NB4 (cell line): ENCODE measurements around the gene STK32C.

Experiments
- DNase-seq: peaks from one replicate; pipeline ENCODE4 v3.0.0; 2010; ENCODE audit warnings: low read depth
- H3K4me3 ChIP-seq: one replicate; pipeline ENCODE4 v1.5.1; 2011; ENCODE audit warnings: mild to moderate bottlenecking, low read depth, low read length, moderate library complexity
- MAX ChIP-seq: IDR thresholded peaks from 2 replicates; pipeline ENCODE4 v1.6.1; 2011; ENCODE audit warnings: low read depth, low read length
- MYC ChIP-seq: IDR thresholded peaks from 2 replicates; pipeline ENCODE4 v1.6.1; 2011; ENCODE audit warnings: low read depth, low read length
- POLR2A ChIP-seq: IDR thresholded peaks from 2 replicates; pipeline ENCODE4 v1.6.1; 2011; ENCODE audit warnings: mild to moderate bottlenecking; ENCODE audit not compliant: insufficient read length; ENCODE audit errors: extremely low read depth
- TF ChIP-seq, protein P1 (sequence below): IDR thresholded peaks from one replicate; pipeline ENCODE4 v1.5.1; 2012; ENCODE audit warnings: low read depth, low read length

STK32C gene

GRCh38 chr10:132307823-132308586 is at the start of gene STK32C:
STK32C (minus strand) TSS chr10:132307950; CDS start chr10:132307833, 117 bp downstream.
- peak; percentile 12 for TF ChIP-seq POLR2A
- TF ChIP-seq MYC = no peak
- peak; percentile 90 for DNase-seq

DNA sequence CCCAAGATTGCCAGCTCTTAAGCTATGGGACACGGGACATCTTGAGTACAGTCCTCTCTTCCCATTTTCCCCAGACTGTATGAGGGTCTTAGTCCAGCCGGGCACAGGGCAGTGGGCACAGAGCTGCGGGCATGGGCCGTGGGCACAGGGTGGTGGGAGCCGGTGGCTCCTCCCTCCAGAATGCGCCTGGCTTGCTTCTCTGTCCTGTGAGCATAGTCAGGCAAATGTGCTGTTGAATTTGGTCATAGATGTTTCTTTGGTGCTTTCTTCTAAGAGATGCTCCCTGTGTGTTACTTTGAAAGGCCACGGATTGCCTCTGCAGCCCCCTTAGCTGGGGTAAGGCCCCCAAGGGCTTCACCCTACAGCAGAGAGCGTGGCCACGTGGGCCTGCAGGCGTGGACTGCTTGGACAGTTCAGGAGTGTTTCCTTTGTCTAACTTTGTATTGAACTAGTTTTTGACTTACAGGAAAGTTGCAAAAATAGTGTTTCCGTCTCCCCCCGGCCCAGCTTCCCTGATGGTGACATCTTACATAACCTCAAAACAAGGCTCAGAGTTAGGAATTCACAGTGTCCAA is 49.0 kb upstream of the STK32C start:
- TF ChIP-seq, protein P1, sequence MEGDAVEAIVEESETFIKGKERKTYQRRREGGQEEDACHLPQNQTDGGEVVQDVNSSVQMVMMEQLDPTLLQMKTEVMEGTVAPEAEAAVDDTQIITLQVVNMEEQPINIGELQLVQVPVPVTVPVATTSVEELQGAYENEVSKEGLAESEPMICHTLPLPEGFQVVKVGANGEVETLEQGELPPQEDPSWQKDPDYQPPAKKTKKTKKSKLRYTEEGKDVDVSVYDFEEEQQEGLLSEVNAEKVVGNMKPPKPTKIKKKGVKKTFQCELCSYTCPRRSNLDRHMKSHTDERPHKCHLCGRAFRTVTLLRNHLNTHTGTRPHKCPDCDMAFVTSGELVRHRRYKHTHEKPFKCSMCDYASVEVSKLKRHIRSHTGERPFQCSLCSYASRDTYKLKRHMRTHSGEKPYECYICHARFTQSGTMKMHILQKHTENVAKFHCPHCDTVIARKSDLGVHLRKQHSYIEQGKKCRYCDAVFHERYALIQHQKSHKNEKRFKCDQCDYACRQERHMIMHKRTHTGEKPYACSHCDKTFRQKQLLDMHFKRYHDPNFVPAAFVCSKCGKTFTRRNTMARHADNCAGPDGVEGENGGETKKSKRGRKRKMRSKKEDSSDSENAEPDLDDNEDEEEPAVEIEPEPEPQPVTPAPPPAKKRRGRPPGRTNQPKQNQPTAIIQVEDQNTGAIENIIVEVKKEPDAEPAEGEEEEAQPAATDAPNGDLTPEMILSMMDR = no peak
- TF ChIP-seq MYC = no peak
- no peak for TF ChIP-seq MAX
- H3K4me3 ChIP-seq = no peak overlapping the region
- DNase-seq = no peak

More at GRCh38 chr10:132307823-132308586, at the start of gene STK32C:
- peak within 1 kb of the TSS; percentile 53 for H3K4me3 ChIP-seq

DNA sequence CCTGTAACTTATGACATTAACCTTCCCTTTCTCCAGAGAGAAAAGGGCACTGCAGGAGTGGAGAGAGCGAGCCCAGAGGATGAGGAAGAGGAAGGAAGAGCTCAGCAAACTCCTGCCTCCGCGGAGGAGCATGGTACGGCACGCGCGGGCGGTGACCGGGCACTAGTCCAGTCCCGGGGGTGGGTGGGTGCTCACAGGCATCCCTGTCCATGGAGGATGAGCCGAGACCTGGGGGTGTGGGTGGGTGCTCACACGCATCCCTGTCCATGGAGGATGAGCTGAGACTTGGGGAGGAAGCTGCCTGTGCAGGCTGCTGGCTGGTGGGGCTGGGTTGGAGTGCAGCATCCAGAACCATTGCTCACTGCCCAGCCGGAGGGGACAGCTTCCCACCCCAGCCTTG is 48.0 kb upstream of the STK32C start:
- no peak overlapping the region for H3K4me3 ChIP-seq
- TF ChIP-seq, protein P1 = no peak
- TF ChIP-seq POLR2A (no peak), MYC (no peak), MAX (no peak)
- no peak for DNase-seq

- no peak for DNase-seq
- TF ChIP-seq MYC (no peak), MAX (no peak), POLR2A (no peak)
- TF ChIP-seq, protein P1 = no peak
- no peak overlapping the region for H3K4me3 ChIP-seq
These were observed 47.5 kb upstream of the STK32C start for GRCh38 chr10:132355297-132355696.

DNA sequence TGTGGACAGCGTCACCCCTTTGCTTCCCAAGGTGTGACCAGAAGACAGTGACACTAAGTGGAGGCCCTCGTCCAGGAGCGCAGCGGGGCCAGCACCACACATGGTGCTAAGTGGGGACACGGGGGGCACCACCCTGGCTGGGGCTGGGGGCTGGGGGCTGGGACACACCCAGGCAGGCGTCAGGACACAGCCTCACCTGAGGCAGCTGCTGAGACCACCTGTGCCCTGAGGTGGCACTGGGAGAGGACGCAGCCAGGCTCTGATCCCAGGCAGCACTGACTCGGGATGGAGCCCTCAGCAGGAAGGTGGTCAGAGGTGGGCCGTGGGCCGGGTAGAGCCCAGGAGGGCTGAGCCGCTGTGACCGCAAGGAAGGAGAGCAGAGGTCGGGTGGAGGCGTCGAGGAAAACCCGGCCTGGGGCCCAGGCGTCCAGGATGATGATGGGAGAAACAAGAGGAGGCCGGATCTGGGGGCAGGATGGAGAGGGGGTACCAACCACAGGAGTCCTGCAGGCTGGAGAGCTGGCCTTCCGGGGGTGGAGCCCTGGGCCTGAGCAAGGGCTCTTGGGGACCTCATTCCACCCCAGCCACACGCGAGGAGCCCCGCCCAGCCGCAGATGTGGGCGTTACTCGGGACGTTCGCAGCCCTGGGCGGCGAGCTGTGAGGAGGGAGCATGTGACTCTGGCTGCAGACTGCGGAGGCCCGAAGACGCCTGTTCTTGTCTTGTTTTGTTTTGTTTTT is 46.8 kb upstream of the STK32C start:
- no peak for DNase-seq
- TF ChIP-seq POLR2A = no peak
- no peak for TF ChIP-seq MYC
- no peak overlapping the region for H3K4me3 ChIP-seq

- H3K4me3 ChIP-seq = no peak overlapping the region
- TF ChIP-seq, protein P1 = no peak
- TF ChIP-seq POLR2A = no peak
- DNase-seq = no peak
These were observed 46.0 kb upstream of the STK32C start for GRCh38 chr10:132353456-132354355.
